ENCODE data around the gene AURKA.
"Not testable (repeated sequence)": the region's sequence is repeated elsewhere in the genome, so short reads cannot be mapped to it uniquely, and the experiment has no call there.

Gene AURKA

DNA sequence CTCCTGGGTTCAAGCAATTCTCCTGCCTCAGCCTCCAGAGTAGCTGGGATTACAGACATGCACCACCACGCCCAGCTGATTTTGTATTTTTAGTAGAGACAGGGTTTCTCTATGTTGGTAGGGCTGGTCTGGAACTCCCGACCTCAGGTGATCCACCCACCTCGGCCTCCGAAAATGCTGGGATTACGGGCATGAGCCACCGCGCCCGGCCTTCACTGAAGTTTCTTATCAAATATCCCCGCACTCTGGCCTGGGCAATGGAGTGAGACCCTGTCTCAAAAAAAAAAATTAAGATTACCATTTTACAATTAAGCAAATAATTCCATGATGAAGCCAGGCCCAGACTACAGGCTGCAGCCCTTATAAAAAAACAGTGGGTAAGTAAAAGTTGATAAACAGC, 1.6 kb downstream of the AURKA start:
- DNase-seq (ENCODE audit: low spot score): not testable (repeated sequence)

DNA sequence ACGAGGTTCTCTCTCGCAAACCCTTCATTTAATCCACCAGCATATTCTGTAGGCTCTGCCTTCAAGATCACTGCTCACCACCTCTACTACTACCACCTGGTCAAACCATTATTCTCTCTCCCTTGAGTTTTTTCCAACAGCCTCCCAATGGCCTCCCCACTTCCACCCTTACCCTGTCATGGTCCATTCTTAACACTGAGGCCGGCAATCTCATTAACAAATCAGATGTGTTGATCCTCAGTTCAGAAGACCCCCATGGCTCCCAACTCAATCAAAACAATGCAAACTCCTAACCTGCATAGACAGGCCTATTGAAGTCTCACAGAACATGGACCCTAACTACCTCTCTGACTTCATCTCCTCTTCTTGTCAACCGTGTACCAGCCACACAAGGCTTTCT, 2.2 kb downstream of the AURKA start:
- no peak for DNase-seq (ENCODE audit: low spot score)

DNA sequence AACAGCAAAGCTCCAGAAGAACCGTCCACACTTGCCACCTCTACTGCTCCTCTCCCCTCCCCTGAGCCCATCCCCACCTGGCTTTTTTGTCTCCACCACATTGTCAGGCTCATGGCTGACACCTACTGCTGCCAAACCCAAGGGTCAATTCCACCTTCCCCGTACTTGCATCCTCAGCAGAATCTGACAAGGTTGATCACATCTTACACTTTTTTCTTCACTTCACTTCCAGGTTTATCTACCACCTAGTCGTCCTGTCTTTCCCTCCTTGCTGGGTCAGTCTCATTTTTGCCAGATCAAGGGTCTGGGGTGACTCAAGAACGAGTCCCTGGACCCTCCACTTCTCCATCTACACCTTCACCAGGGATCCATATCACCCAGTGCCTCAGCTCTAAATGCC, 3.1 kb downstream of the AURKA start:
- no peak for DNase-seq (ENCODE audit: low spot score)

DNA sequence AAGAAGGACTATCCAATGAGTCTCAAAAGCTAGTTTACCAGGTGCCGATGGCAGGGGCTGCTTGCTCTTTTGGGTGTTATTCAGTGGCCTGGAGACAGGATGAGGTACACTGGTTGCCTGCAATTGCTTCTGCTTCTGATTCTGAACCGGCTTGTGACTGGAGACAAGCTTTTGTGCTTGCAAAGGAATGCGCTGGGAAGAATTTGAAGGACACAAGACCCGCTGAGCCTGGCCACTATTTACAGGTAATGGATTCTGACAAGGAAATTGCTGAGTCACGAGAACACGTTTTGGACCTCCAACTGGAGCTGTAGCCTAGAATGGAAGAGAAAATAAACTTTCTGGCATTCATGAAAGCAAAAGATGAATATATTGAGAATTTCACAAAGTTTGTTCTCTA, 5.8 kb downstream of the AURKA start:
- no peak for DNase-seq (ENCODE audit: low spot score)

DNA sequence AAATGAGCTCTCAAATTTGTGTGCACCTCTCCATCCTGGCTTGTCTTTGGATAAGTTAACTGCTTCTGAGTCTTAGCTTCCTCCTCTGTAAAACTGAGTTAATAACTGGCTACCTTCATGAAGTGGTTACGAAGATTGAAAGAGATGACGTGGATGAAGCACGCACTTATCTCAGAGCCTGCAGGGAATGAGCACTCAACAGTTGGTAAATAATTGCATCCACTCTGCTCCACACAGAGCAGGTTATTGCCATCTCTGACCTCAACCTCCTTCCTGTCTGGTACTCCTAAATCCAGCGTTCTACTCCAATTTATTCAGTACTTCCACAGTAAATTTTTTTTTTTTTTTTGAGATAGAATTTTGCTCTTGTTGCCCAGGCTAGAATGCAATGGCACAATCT, 6.9 kb downstream of the AURKA start:
- no peak for DNase-seq (ENCODE audit: low spot score)

DNA sequence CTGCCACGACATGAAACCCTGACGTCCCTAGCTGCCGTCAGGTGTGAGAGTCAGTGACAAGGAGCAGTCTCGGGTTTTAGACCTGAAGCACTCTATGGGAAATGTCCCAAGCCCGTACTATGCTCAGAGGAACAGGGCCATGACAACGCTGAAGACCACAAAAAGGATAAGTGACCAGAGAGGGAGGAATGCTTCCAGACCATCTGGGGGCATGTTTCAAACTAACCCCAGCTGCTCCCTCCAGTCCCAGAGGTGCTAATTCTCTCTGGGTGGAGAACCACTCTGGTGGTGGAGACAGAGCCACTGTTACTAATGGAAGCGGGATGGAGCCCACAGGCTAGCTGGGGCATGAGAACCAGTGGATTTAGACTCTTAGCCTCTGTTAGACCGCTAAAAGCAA, 8.7 kb downstream of the AURKA start:
- DNase-seq (ENCODE audit: low spot score): no peak

DNA sequence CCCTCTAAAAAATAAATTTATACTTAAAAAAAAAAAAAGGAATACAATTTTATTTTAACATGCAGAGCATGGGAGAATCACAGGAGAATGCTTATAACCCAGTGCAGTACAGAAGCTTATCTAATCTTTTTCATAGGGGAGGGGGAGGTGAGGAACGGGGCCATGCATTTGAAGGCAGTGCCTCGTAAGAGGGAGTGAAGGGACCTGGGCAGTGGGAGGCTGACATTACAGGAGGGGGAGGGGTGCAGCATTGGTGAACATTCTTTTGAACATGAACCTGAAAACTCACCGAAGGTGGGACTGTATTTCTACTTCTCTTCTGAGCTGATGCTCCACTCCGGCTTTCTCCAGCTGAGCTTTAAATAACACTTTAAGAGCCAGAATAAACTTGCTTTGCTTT, 9.3 kb downstream of the AURKA start:
- no peak for DNase-seq (ENCODE audit: low spot score)

DNA sequence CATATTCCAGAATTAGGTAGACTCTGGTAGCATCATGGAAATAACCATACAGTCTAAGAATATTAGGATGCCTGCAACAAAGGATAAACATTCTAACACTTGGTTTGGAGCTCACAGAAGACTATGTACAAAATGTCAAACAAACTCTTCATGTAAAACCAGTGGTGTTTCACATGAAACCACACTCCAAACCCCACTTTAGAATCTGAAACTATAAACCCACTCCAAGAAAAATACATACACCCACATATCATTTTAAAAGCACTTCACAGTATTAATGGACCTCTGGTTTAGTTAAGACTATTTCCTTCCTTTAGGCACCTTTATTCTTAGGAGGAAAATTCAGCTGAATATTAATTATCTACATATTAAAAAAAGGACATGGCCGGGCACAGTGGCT, 10.5 kb downstream of the AURKA start:
- no peak for DNase-seq (ENCODE audit: low spot score)

DNA sequence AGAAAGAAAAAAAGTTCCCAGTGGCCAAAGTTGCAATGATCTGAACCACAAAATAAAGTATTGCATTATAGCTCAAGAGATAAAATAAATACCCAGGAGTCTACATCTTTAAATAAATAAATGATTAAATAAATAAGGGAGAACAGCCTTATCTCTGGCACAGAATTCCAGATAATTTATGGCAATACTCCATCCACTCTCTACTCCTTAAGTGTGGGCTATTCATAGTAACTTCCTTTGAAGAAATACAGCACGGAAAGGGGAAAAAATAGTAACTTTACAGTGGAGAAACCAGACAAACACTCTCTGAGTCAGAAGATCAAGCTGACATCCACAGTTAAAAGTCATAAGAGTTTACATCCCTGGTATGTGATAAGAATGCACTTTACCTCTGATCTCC, 11.6 kb downstream of the AURKA start:
- no peak for DNase-seq (ENCODE audit: low spot score)

DNA sequence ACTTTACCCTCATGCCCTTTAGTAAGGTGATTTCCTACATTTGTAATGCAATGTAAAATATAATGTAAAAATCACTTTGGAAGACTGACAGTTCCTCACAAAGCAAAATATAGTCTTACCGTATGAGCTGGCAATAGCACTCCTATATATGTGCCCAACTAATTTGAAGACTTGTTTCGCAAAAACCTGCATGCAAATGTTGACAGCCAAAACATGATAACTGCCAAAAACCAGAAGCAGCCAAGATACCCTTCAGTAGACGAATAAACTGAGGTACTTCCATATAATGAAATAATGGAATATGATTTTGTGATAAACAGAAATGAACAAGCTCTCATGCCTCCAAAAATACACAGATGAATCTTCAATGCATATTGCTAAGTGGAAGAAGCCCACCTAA, 13.6 kb downstream of the AURKA start:
- no peak for DNase-seq (ENCODE audit: low spot score)

DNA sequence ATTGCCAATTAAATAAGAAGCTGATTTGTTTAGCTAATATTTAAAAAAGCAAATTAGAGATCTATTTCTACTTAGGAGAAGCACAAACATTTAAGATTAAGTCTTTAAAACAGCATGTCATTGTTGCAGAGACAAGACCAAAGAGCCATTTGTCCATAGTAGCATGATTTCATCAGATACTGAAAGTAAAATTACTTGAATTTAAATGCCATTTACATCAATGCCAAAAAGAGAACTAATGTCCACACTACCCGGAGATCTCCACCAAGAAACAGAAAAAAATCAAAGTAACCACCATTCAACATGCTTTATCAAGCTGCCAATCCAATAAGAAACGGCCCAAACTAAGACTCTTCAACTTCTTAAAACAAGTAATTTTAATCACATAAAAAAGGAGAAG, 15.7 kb downstream of the AURKA start:
- DNase-seq (ENCODE audit: low spot score): no peak

DNA sequence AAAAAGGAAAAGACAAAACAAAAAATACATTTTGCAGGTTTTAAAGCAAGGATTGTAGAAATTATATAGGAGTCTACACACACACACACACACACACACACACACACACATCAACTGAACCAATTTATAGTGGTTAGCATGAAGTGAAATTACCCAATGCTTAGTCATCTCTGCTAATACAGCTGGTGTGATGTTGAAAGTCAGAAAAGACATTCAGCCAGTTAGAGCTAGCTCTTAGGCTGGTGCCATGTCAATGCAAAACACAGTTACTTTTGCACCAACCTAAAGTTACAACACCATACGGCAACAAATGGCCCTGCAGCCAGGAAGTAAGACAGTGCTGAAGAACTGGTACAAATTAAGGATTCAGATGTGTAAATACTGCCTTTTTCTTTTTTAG, 18.1 kb downstream of the AURKA start:
- no peak for DNase-seq (ENCODE audit: low spot score)

DNA sequence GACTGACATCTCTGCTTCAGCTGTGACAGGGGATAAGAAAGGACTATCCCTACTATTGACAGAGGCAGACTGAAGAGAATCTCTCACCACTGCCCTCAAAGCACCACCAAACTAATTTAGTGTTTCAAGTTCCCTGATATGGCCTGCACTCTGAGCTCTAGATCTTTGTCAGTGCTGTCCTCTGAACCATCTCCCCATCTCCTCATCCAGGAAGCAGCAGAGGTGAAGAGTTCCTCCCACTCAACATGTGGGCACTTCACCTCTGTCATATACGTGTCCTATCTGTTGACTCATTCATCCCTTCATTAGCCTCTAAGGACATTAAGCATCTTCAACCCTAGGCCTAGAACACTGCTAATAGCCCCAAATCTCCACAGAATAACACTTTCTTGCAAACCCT, 19.2 kb downstream of the AURKA start:
- DNase-seq (ENCODE audit: low spot score): no peak

DNA sequence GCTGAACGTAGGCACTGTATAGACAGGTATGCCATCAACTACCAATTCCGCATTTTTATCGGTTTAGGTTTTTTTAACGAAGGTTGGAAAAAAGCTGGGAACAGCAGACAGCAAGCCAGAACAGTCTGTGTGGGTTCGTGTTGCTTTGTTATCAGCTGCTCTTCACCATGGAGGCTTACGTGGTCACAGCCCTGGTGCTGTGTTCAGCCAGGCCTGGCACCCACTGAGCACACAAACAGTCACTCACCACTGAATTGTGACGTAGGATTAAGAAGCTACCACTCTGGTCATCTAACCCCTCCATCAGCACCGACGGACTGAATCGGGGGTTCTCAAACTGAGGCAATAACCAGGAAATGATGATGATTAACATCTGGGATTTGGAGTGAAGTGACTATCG, 20.0 kb downstream of the AURKA start:
- no peak for DNase-seq (ENCODE audit: low spot score)

DNA sequence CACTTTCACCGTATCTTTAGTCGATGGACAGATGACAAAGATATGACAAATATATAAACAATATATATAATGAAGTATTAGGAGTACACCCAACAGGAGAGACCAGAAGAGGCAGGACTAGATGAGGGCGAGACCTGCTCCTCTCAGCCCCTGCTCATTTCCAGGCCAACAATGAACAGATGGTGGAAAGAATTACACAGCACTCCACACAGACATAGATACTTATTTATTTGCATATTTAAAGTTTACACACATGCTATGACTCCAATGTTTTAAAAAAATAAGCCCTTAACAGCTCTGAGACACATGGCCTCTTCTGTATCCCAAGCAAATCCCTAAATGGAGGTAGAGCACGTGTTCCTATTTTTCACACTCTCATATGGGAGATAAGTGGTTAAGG, 22.8 kb downstream of the AURKA start:
- DNase-seq (ENCODE audit: low spot score): no peak

DNA sequence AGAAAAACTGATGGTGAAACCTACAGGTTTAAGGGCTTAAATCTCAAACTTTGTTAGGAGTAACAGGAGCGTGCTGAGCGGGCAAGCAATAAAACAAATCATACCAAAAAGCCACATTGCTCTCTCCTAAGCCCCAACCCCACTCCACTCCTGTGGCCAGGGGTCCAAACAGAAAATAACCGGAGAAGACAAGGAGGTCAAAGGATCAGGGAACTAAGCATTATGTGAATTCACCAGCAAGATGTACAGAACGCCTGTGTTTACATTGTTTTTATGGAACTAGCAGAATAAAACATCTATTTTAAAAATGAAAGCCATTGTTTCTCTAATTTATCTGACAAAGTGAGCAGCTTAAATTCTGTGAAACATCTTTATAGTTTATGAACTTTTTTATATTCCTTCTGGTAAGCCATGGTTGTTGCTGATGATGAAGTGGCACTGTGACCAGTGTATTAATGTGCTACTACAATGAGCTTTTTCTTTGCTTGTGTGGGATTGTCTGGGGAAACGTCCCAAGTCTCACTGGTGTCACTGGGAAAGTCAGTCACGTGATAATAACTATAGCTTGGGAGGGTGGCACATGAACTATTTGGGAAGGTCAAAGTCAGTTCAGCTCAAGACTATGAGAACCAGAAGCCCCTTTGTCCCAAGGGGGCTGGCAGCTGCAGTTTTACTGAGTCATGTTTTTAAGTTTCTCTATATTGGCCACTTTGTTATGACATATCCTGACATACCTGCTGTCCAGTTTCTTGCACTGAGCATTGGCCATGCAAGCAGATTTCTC, 23.5 kb downstream of the AURKA start:
- no peak for DNase-seq (ENCODE audit: low spot score)

DNA sequence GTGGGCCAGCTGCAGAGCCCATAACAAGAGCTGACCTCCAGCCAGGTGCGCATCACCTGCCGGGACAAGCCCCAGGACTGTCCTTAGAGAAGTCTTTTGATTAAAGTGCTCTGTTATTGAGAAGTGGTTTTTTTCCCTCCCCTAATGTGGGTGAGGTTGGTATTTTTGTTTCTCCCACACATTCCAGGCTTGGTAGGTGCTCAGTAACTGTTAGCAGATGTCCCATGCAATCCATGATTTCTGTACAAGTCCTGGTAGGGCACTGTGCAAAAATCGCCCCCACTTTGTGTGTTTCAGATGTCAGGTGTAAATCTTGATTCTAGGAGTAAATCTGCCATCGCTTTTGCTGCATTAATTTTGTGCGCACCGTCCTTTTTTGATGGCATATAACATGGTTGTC, 28.5 kb downstream of the AURKA start:
- DNase-seq (ENCODE audit: low spot score): no peak

DNA sequence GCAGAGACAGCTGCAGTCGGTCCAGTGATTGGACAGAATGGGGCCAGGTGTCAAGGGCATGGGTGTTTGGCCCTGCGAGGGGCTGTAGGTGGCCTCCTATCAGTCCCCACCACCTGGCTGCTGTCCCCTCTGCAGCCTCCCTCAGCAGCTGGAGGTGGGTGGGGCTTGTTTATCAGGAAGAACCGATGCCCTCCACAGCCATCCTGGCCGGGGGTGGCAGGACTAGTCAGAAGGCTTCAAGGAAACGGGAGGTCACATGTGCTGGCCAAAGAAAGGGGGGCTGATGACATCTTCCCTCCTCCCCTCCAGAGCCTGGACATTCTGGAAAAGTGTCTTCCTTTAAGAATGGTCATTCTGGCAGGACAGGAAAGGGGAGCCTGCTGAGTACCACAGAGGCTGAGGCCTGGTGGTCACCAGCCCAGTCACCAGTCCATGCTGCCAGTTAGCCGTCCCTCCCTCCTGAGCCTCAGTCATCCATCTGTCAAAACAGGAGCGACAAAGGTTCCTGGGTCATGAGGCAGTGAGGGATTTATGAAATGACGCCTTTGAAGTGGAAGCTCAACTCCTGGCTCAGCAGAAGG, 29.1 kb downstream of the AURKA start:
- DNase-seq (ENCODE audit: low spot score): no peak

DNA sequence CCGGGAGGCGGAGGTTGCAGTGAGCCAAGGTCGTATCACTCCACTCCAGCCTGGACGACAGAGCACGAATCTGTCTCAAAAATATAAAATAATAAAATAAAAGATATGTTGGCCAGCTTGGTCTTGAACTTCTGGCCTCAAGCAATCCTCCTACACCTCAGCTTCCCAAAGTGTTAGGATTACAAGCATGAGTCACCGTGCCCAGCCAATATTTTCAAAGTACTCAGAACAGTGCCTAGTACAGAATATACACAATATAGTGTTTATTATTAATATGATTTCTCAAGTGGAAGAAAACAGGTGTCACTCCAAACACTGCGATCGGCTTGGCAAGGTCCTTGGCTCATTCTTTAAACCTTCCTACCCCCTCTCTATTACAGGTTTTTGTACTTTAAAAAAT, 30.1 kb downstream of the AURKA start:
- no peak for DNase-seq (ENCODE audit: low spot score)

DNA sequence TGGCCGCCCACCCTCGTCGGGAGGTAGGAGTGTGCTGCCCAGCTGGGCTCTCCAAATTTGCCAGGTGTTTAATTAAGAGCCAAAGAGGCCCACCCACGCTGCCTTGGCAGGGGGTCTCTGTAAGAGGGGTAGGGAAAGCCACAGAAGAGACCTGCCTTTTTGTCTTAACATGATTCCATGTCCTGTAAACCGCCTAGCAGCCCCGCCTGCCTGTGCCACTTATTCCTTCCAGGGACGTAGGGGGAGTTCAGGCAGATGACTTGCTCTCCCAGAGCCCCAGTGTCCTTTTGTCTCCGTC, 31.2 kb downstream of the AURKA start:
- DNase-seq (ENCODE audit: low spot score): no peak

DNA sequence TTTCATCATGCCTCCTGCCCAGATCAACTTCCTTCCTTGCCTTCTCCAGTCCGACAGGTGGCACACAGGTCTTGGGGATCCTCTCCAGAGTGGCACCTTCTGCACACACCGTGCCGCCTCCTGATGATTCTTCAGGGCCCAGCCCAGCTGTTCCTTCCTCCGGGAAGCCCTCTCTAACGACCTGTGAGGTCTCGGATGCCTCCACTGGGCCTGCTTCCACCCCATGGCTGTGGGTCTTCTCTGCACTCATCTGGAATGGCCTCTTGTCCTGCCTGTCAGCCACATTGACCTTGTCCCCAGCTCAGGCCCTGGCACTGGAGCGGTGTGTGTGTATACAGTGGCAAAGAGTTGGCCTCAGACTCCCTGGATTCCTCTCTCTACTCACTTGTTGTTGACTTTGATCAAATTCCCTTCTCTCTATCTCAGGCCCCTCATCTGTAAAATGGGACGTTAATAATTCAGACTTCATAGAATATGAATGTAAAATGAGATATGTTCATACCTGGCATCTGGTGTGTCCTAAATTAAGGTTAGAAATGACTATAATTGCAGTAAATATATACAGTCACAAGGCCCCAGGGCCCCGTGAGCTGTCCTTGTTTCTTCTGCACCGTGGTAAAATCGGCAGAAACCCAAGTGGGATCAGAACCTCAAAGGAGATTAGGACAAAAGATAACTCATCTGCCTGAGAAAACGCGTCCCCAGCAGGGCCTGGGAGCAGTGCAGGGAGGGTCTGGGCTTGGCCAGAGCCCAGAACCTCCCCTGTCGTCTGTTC, 31.7 kb downstream of the AURKA start:
- DNase-seq (ENCODE audit: low spot score): no peak

DNA sequence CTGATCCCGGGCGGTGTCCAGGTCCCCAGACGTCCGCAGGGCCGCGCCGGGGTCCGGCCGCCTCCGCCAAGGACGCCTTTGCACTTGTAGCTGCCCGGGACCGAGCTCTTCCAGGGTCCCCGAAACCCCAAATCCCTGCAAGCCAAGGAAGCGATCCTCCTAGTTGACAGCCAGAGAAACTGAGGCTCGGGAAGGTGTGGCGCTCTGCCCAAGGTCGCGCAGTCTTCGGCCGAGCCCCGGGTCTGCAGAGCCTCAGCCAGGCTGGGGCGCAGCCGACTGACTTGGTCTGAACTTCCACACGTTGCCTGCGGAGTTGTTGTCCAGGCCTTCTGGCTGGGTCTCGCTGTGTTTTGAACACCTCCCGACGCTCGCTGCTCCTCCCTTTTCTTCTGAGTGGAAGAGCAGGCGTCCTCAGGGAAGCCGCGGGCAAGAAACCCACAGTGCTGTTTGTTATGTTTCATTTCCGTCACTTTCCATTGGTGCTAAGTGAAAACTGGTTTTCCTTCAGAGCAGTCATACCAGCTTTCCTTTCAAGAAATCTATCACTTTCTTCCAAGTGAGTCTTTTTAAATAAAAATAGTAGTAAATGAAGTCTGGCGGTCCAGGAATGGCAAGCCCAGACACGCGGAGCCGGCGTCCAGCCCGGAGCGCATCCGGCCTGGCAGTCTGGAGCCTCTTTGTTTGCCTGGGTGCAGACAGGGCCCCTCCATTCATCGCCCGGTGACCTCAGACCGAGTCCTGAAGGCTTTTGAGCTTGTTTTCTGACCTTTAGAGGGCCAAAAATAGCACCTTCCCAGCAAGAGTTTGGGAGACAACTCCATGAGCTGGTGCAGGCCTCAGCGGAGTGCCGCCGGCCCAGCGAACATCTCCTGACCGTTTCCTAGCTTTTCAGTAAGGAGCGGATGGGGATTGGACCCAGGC, 32.5 kb downstream of the AURKA start:
- DNase-seq (ENCODE audit: low spot score): no peak
